H1 (cell line): ENCODE measurements around the gene CACNG5. TPM values are rescaled to one million over a fixed set of nuclear protein-coding genes. Genes with fewer than 3 reads are reported as not detected.

ENCODE experiments used
- CTCF ChIA-PET: fragments of 300-600 bp; sonication (Branson Sonifier 250); formaldehyde crosslinking; loops from one replicate; lab custom pipeline; 2021; ENCODE audit not compliant: partially characterized antibody; lab: Charles Lee
- POLR2A ChIA-PET: fragments of 300-600 bp; sonication (Branson Sonifier 250); formaldehyde crosslinking; loops from one replicate; lab custom pipeline; 2021; ENCODE audit warnings: inconsistent platforms; ENCODE audit not compliant: partially characterized antibody; lab: Charles Lee
- DNase-seq, 2 experiments: peaks; one replicate each; pipeline versions ENCODE4 v3.0.0 to v3.0.0-alpha.2; 2010 to 2022; ENCODE audit warnings: low spot score in 2 of 2, low read depth in 1 of 2, mixed read lengths in 1 of 2
- FAIRE-seq: peaks from 2 replicates; lab custom pipeline; 2011; peaks lifted over from hg19 to GRCh38; lab: Jason Lieb, UNC
- H2AFZ ChIP-seq: 2 replicates; pipeline ENCODE4 v1.8.1; 2012; ENCODE audit warnings: low read length, inconsistent platforms
- H2AK5ac ChIP-seq: 2 replicates; pipeline ENCODE4 v1.6.1; 2013; ENCODE audit warnings: low read depth, low read length
- H2BK120ac ChIP-seq: replicated peaks from 2 replicates; pipeline ENCODE3; 2013; ENCODE audit warnings: low read depth, low read length, inconsistent platforms
- H2BK12ac ChIP-seq: 2 replicates; pipeline ENCODE4 v1.6.1; 2013; ENCODE audit warnings: low read depth, low read length
- H2BK15ac ChIP-seq: 2 replicates; pipeline ENCODE4 v1.6.1; 2013; ENCODE audit warnings: low read length
- H2BK20ac ChIP-seq: 2 replicates; pipeline ENCODE4 v1.6.1; 2013; ENCODE audit warnings: low read length
- H2BK5ac ChIP-seq: 2 replicates; pipeline ENCODE4 v1.6.1; 2013; ENCODE audit warnings: low read depth, low read length
- H3K14ac ChIP-seq: 2 replicates; pipeline ENCODE4 v1.6.1; 2013; ENCODE audit warnings: inconsistent platforms; ENCODE audit not compliant: insufficient read length
- H3K18ac ChIP-seq: 2 replicates; pipeline ENCODE4 v1.6.1; 2013; ENCODE audit warnings: low read length; ENCODE audit errors: extremely low read depth
- H3K23ac ChIP-seq: 2 replicates; pipeline ENCODE4 v1.6.1; 2013; ENCODE audit warnings: inconsistent platforms; ENCODE audit not compliant: insufficient read length
- H3K23me2 ChIP-seq: 2 replicates; pipeline ENCODE4 v1.6.1; 2013; ENCODE audit warnings: low read depth, low read length
- H3K27ac ChIP-seq: 2 replicates; pipeline ENCODE4 v1.6.1; 2011; ENCODE audit warnings: low read depth, low read length, inconsistent platforms
- H3K27me3 ChIP-seq, 4 experiments: replicated peaks in 1 of 4; 1 replicate in 1 of 4; 2 replicates in 3 of 4; pipeline versions ENCODE4 v1.6.1 to v1.8.1; 2011 to 2013; ENCODE audit warnings: low read length in 3 of 4, mild to moderate bottlenecking in 3 of 4, inconsistent platforms in 2 of 4, mixed read lengths in 2 of 4, moderate library complexity in 1 of 4; ENCODE audit not compliant: control insufficient read depth in 3 of 4, insufficient read depth in 3 of 4; ENCODE audit errors: extremely low read depth in 1 of 4
- H3K36me3 ChIP-seq, 4 experiments: 2 replicates each; pipeline versions ENCODE4 v1.6.1 to v1.8.1; 2011 to 2013; ENCODE audit warnings: mild to moderate bottlenecking in 4 of 4, low read length in 3 of 4, moderate library complexity in 2 of 4, control low read depth in 1 of 4, inconsistent platforms in 1 of 4; ENCODE audit not compliant: insufficient read depth in 4 of 4, control insufficient read depth in 2 of 4
- H3K4ac ChIP-seq: replicated peaks from 2 replicates; pipeline ENCODE3; 2013; ENCODE audit warnings: low read length, low read depth, mixed read lengths, inconsistent platforms; ENCODE audit not compliant: insufficient read length
- H3K4me1 ChIP-seq, 4 experiments: replicated peaks in 1 of 4; 1 replicate in 1 of 4; 2 replicates in 3 of 4; pipeline versions ENCODE4 v1.6.1 to v1.8.1; 2011 to 2013; ENCODE audit warnings: low read length in 3 of 4, inconsistent platforms in 2 of 4, mixed read lengths in 1 of 4; ENCODE audit not compliant: insufficient read depth in 4 of 4, control insufficient read depth in 3 of 4
- H3K4me2 ChIP-seq, 2 experiments: 2 replicates each; pipeline versions ENCODE4 v1.6.1 to v1.8.1; 2011 to 2013; ENCODE audit warnings: low read depth in 2 of 2, low read length in 2 of 2, control low read depth in 1 of 2, inconsistent platforms in 1 of 2, mild to moderate bottlenecking in 1 of 2; ENCODE audit not compliant: insufficient read depth in 1 of 2
- H3K4me3 ChIP-seq, 4 experiments: fragments of 200-600, 300-600 bp in 1 of 4; sonication (generic), shearing (Covaris generic), sonication (Bioruptor Twin) in 1 of 4; 2 replicates each; pipeline versions ENCODE4 v1.5.1 to v1.8.1; 2011 to 2016; ENCODE audit warnings: low read length in 4 of 4, low read depth in 3 of 4, control low read depth in 2 of 4, inconsistent platforms in 2 of 4, mild to moderate bottlenecking in 2 of 4, mixed read lengths in 1 of 4, moderate library complexity in 1 of 4; ENCODE audit not compliant: insufficient read depth in 2 of 4; ENCODE audit errors: extremely low read depth in 1 of 4
- H3K56ac ChIP-seq: replicated peaks from 2 replicates; pipeline ENCODE3; 2013; ENCODE audit warnings: low read depth, mild to moderate bottlenecking, mixed read lengths, low read length, inconsistent platforms; ENCODE audit not compliant: insufficient read length
- H3K79me1 ChIP-seq: 2 replicates; pipeline ENCODE4 v1.6.1; 2013; ENCODE audit warnings: low read depth, low read length, control low read depth
- H3K79me2 ChIP-seq, 2 experiments: 2 replicates each; pipeline versions ENCODE4 v1.6.1 to v1.8.1; 2012 to 2013; ENCODE audit warnings: low read length in 2 of 2, mild to moderate bottlenecking in 2 of 2, inconsistent platforms in 1 of 2; ENCODE audit not compliant: insufficient read depth in 2 of 2, control insufficient read depth in 1 of 2
- H3K9ac ChIP-seq, 4 experiments: replicated peaks in 1 of 4; 1 replicate in 1 of 4; 2 replicates in 3 of 4; pipeline versions ENCODE4 v1.6.1 to v1.8.1; 2011 to 2013; ENCODE audit warnings: low read depth in 3 of 4, low read length in 3 of 4, control low read depth in 2 of 4, mild to moderate bottlenecking in 2 of 4, moderate library complexity in 2 of 4, inconsistent platforms in 1 of 4; ENCODE audit errors: extremely low read depth in 1 of 4
- H3K9me3 ChIP-seq, 2 experiments: 2 replicates each; pipeline versions ENCODE4 v1.6.1 to v1.8.1; 2012 to 2013; ENCODE audit warnings: mild to moderate bottlenecking in 2 of 2, moderate library complexity in 2 of 2, control low read depth in 1 of 2, inconsistent platforms in 1 of 2, low read depth in 1 of 2, low read length in 1 of 2, mixed read lengths in 1 of 2; ENCODE audit not compliant: insufficient read depth in 2 of 2
- H4K20me1 ChIP-seq, 2 experiments: replicated peaks in 1 of 2; 2 replicates each; pipeline versions ENCODE3 to v1.8.1; 2011 to 2013; ENCODE audit warnings: inconsistent platforms in 2 of 2, low read length in 2 of 2, mild to moderate bottlenecking in 1 of 2; ENCODE audit not compliant: insufficient read depth in 2 of 2, control insufficient read depth in 1 of 2
- H4K5ac ChIP-seq: 2 replicates; pipeline ENCODE4 v1.6.1; 2013; ENCODE audit warnings: low read length, low read depth, mixed read lengths, inconsistent platforms; ENCODE audit not compliant: insufficient read length
- H4K8ac ChIP-seq: 2 replicates; pipeline ENCODE4 v1.8.0; 2013; ENCODE audit warnings: mild to moderate bottlenecking, moderate library complexity, low read length, inconsistent platforms; ENCODE audit not compliant: insufficient read depth; ENCODE audit errors: extremely low read depth
- H4K91ac ChIP-seq: replicated peaks from 2 replicates; pipeline ENCODE3; 2013; ENCODE audit warnings: low read length, mixed read lengths, inconsistent platforms; ENCODE audit not compliant: insufficient read length
- POU5F1 ChIP-seq: IDR thresholded peaks from 2 replicates; pipeline ENCODE4 v1.6.1; 2011; ENCODE audit warnings: low read depth, mild to moderate bottlenecking, low read length, moderate library complexity
- SIX5 ChIP-seq: IDR thresholded peaks from 2 replicates; pipeline ENCODE4 v1.6.1; 2011; ENCODE audit warnings: mild to moderate bottlenecking, low read depth, low read length
- WGBS, 2 experiments: shearing (Covaris generic) in 1 of 2; methylation state at CpG; one replicate each; pipeline versions ENCODE4 v1.1.6 to v1.1.7; 2013 to 2015; ENCODE audit warnings: low lambda C conversion rate in 2 of 2, mixed read lengths in 2 of 2, inconsistent platforms in 1 of 2, low coverage in 1 of 2, missing lambda C conversion rate in 1 of 2; ENCODE audit not compliant: insufficient replicate concordance in 2 of 2, insufficient coverage in 1 of 2, insufficient read length in 1 of 2; ENCODE audit errors: extremely low coverage in 1 of 2, missing lambda C conversion rate in 1 of 2; 5-methylcytosine and 5-hydroxymethylcytosine counted together
- polyA plus RNA-seq, 7 experiments: library from polyadenylated mRNA; depleted of rRNA in 3 of 7; stranded (reverse) in 5 of 7; unstranded in 2 of 7; fragments of >200 nt in 5 of 7; fragments of 200-250 nt in 2 of 7; gene quantifications; 1 replicate in 5 of 7; 2 replicates in 1 of 7; 4 replicates in 1 of 7; pipeline versions ENCODE4 v1.2.1 to v1.2.3, GENCODE V29; 2011 to 2013; ENCODE audit warnings: missing spikeins in 2 of 7, mixed read lengths in 2 of 7
- total RNA-seq: library from RNA; stranded (reverse); fragmentation: NEBNext Ultra II Directional; extraction: Animal tissue kit (Norgen Biotek cat#: 25700); gene quantifications from 2 replicates; pipeline ENCODE4 v1.2.1, GENCODE V29; 2021

Gene CACNG5
- total and polyA plus RNA-seq, 2 of the 8 experiments (the other 6 are each of a cell fraction or from before 2014, with no cell fraction given): 2.2 to 3.1 TPM

DNA sequence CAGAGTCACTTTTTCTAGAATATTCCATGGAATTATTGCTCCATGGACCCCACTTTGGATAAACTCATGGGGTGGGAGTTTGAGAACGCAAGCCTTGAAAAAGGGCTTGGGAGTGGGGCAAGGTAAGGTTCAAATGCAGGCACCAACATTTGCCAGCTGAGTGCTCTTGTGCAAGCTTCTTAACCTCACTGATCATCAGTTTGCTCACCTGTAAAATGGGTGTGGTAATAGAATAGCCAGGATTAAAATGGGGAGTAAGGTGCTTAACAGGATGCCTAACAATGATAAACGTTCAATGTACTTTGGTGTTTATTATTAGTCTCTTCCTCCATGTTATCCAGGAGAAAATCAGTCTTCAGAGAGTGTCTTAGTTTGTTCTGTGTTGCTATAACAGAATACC is 39.0 kb downstream of the CACNG5 start:
- H3K27ac ChIP-seq: no peak overlapping the region
- H2BK15ac ChIP-seq: no peak overlapping the region
- H3K4me1 ChIP-seq: no peaks in the 10 kb centered on the region
- H4K8ac ChIP-seq: no peak overlapping the region
- no peaks in the 10 kb centered on the region for H4K20me1 ChIP-seq
- TF ChIP-seq SIX5 (no peak), POU5F1 (no peak)
- H2BK12ac ChIP-seq: no peak overlapping the region
- no peaks in the 10 kb centered on the region for H3K23me2 ChIP-seq
- no peak overlapping the region for H2AFZ ChIP-seq
- no peak overlapping the region for H2BK20ac ChIP-seq
- no peaks in the 10 kb centered on the region for H3K36me3 ChIP-seq
- H3K79me2 ChIP-seq: no peaks in the 10 kb centered on the region
- no peak overlapping the region for H2AK5ac ChIP-seq
- ChIA-PET POLR2A (no interaction called here), CTCF (interaction anchor here (1.0 to 2.5 kb wide), 2 partner anchors 19 to 137 kb away, joined by 3 to 5 read pairs; no protein-coding TSS in a partner anchor)
- FAIRE-seq (no peak), DNase-seq (no peak)
- no peak overlapping the region for H3K4me2 ChIP-seq
- H3K4me3 ChIP-seq: no peak overlapping the region
- no peak overlapping the region for H3K14ac ChIP-seq
- no peak overlapping the region for H3K9ac ChIP-seq
- H3K4ac ChIP-seq: no peak overlapping the region
- H3K9me3 ChIP-seq: peaks cover 7 to 13% of the 10 kb centered on the region in 2 experiments
- H3K56ac ChIP-seq: no peak overlapping the region
- H3K18ac ChIP-seq: no peak overlapping the region
- 70% methylated on average over 2 of the region's 2 CpGs; no CpG with 5 or more reads in 1 of the 2 experiments for WGBS, 2 experiments
- no peaks in the 10 kb centered on the region for H3K79me1 ChIP-seq
- no peak overlapping the region for H2BK5ac ChIP-seq
- H2BK120ac ChIP-seq: no peak overlapping the region
- H4K5ac ChIP-seq: no peak overlapping the region
- no peak overlapping the region for H3K23ac ChIP-seq
- H3K27me3 ChIP-seq: no peaks in the 10 kb centered on the region
- no peak overlapping the region for H4K91ac ChIP-seq
